Motor neuron (in vitro differentiated cells): ENCODE data around the gene USPL1. TPM values are rescaled to one million over a fixed set of nuclear protein-coding genes. Genes with fewer than 3 reads are reported as not detected.

Experiments used
- total RNA-seq, 8 experiments: library from RNA; unstranded; fragments of 300-600 nt; gene quantifications; 2 replicates each; pipeline versions ENCODE4 v1.2.3 to v1.2.4, GENCODE V29; 2022

The USPL1 gene
- total RNA-seq, 8 experiments from 2014 or later, result 10.8 to 32.5 (median 25.2) TPM

Other genes starting within 250 kb of the USPL1 start
- 1 to 10 TPM in 1 of 8 experiments, under 1 TPM in 5, not detected in 2; 0.05 to 1.1 (median 0.43) TPM for gene UBE2L5, start 195.4 kb upstream of the USPL1 start, total RNA-seq
- gene HMGB1, start 152.0 kb upstream of the USPL1 start, total RNA-seq, result 100 to 1,000 TPM; 258 to 721 (median 367) TPM
- gene ALOX5AP, start 117.6 kb downstream of the USPL1 start, total RNA-seq, result 1 to 10 TPM in 1 of 8 experiments, under 1 TPM in 3, not detected in 4; 0.50 to 1.6 (median 0.64) TPM